Neural cell (in vitro differentiated cells): Measurements from ENCODE around the gene WFIKKN1. TPM values are rescaled to one million over a fixed set of nuclear protein-coding genes. Genes with fewer than 3 reads are reported as not detected.

Experiments used
- H2AFZ ChIP-seq: fragments of 200-600, 300-800 bp; sonication (generic), shearing (Covaris generic); 2 replicates; pipeline ENCODE4 v1.6.0; 2014; ENCODE audit warnings: low read depth, mild to moderate bottlenecking, antibody characterized with exemption, low read length, moderate library complexity
- H3F3A ChIP-seq: fragments of 200-600 bp; shearing (Covaris generic); 2 replicates; pipeline ENCODE4 v1.6.1; 2016; ENCODE audit warnings: mild to moderate bottlenecking, moderate library complexity, mixed read lengths, antibody characterized with exemption, low read length; ENCODE audit not compliant: insufficient read depth, poor library complexity, severe bottlenecking
- H3K27ac ChIP-seq: fragments of 200-600, 300-800 bp; sonication (generic), shearing (Covaris generic); 2 replicates; pipeline ENCODE4 v1.5.1; 2014; ENCODE audit warnings: mild to moderate bottlenecking, low read length, moderate library complexity
- H3K27me3 ChIP-seq: fragments of 300-800, 200-600 bp; sonication (generic), shearing (Covaris generic); 2 replicates; pipeline ENCODE4 v1.6.0; 2014; ENCODE audit warnings: mild to moderate bottlenecking, low read depth, low read length, moderate library complexity; ENCODE audit not compliant: insufficient read depth
- H3K36me3 ChIP-seq: fragments of 300-800, 200-600 bp; sonication (generic), shearing (Covaris generic); 2 replicates; pipeline ENCODE4 v1.5.1; 2014; ENCODE audit warnings: mild to moderate bottlenecking, antibody characterized with exemption, low read length, moderate library complexity; ENCODE audit not compliant: insufficient read depth
- H3K4me2 ChIP-seq: fragments of 300-800, 200-600 bp; sonication (generic), shearing (Covaris generic); 2 replicates; pipeline ENCODE4 v1.6.0; 2014; ENCODE audit warnings: mild to moderate bottlenecking, low read length
- H3K4me3 ChIP-seq: fragments of 300-800, 200-600 bp; sonication (generic), shearing (Covaris generic); 2 replicates; pipeline ENCODE4 v1.5.1; 2014; ENCODE audit warnings: mild to moderate bottlenecking, low read length, moderate library complexity
- H3K79me2 ChIP-seq: fragments of 200-600 bp; shearing (Covaris generic); replicated peaks from 2 replicates; pipeline ENCODE4 v1.6.0; 2014; ENCODE audit warnings: mild to moderate bottlenecking, low read length, moderate library complexity; ENCODE audit not compliant: insufficient read depth
- H3K9ac ChIP-seq: fragments of 300-800, 200-600 bp; sonication (generic), shearing (Covaris generic); 2 replicates; pipeline ENCODE4 v1.6.1; 2016; ENCODE audit warnings: mild to moderate bottlenecking, low read length, mixed read lengths
- H3K9me2 ChIP-seq: fragments of 200-600 bp; shearing (Covaris generic); 2 replicates; pipeline ENCODE4 v1.6.1; 2016; ENCODE audit warnings: mild to moderate bottlenecking, low read length, mixed read lengths; ENCODE audit not compliant: insufficient read depth
- H3K9me3 ChIP-seq: fragments of 200-600, 300-800 bp; sonication (generic), shearing (Covaris generic); 2 replicates; pipeline ENCODE4 v1.6.1; 2016; ENCODE audit warnings: mild to moderate bottlenecking, mixed run types, low read length, moderate library complexity, mixed read lengths
- H4K20me1 ChIP-seq: fragments of 200-600 bp; shearing (Covaris generic); 2 replicates; pipeline ENCODE4 v1.6.1; 2016; ENCODE audit warnings: mild to moderate bottlenecking, mixed run types; ENCODE audit not compliant: insufficient read depth
- EP300 ChIP-seq: fragments of 450-650 bp; conservative IDR thresholded peaks from 2 replicates; pipeline ENCODE4 v1.6.1; 2014; ENCODE audit warnings: antibody characterized with exemption, mild to moderate bottlenecking, moderate library complexity; ENCODE audit not compliant: poor library complexity, severe bottlenecking
- EZH2 ChIP-seq: fragments of 200-600, 300-800 bp; shearing (Covaris generic), sonication (generic); IDR thresholded peaks from 2 replicates; pipeline ENCODE4 v1.6.1; 2014; ENCODE audit warnings: antibody characterized with exemption, low read length, borderline replicate concordance, mild to moderate bottlenecking; ENCODE audit not compliant: insufficient read depth, poor library complexity, severe bottlenecking
- MXI1 ChIP-seq: fragments of 450-650 bp; conservative IDR thresholded peaks from 2 replicates; pipeline ENCODE4 v1.6.1; 2014; ENCODE audit warnings: antibody characterized with exemption, mild to moderate bottlenecking; ENCODE audit not compliant: poor library complexity, severe bottlenecking
- POLR2AphosphoS5 ChIP-seq: IDR thresholded peaks from 2 replicates; pipeline ENCODE4 v1.6.1; 2012
- RAD21 ChIP-seq: fragments of 450-650 bp; conservative IDR thresholded peaks from 2 replicates; pipeline ENCODE4 v1.6.1; 2014; ENCODE audit warnings: antibody characterized with exemption, mild to moderate bottlenecking, moderate library complexity
- SMC3 ChIP-seq: fragments of 450-650 bp; conservative IDR thresholded peaks from 2 replicates; pipeline ENCODE4 v1.6.1; 2014; ENCODE audit warnings: antibody characterized with exemption, mild to moderate bottlenecking, moderate library complexity; ENCODE audit not compliant: poor library complexity
- TAF1 ChIP-seq: IDR thresholded peaks from 2 replicates; pipeline ENCODE4 v1.6.1; 2012; ENCODE audit warnings: low read depth
- polyA plus RNA-seq: library from polyadenylated mRNA; depleted of rRNA; stranded (reverse); fragments of >200 nt; gene quantifications from 2 replicates; pipeline ENCODE4 v1.2.3, GENCODE V29; 2014
- TF ChIP-seq, protein P1 (sequence below): fragments of 450-650 bp; IDR thresholded peaks from 2 replicates; pipeline ENCODE4 v1.5.1; 2014; ENCODE audit warnings: antibody characterized with exemption, mild to moderate bottlenecking, moderate library complexity; ENCODE audit not compliant: poor library complexity, severe bottlenecking
- TF ChIP-seq, protein P2 (sequence below): IDR thresholded peaks from 2 replicates; pipeline ENCODE4 v1.6.1; 2012; ENCODE audit warnings: borderline replicate concordance

WFIKKN1 gene
- polyA plus RNA-seq, 1 donor from 2014 or later, result 0.43 TPM

DNA sequence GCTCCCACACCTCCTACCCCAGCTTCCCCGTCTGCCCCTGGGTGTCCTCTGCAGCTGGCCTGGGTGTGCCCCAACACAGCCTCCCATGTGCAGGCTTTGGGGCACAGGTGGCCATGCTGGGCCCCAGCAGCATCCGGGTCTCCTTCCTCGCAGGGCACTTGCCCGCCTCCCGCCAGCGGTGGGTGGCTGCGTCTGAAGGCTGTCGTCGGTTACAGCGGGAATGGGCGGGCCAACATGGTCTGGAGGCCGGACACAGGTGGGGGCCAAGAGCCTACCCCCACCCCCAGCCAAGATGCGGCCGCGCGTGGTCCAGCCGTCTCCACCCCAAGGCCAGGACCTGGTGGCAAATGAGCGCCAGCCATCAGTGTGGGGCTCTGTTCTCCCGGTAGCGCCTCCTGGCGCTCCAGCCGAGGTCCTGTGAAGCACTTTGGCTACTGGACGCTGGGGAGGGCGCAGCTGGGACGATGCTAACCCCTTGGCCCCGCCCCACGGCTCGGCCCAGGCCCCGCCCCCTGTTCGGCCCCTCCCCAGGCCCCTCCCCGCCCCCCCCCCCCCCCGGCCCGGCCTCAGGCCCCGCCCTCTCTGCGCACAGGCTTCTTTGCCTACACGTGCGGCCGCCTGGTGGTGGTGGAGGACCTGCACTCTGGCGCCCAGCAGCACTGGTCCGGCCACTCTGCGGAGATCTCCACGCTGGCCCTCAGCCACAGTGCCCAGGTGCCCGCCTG is 29.8 kb downstream of the WFIKKN1 start:
- no peak overlapping the region for H3K27ac ChIP-seq
- H3K9me3 ChIP-seq, result no peaks in the 10 kb centered on the region
- H3K9ac ChIP-seq, result no peak overlapping the region
- H3K27me3 ChIP-seq, result no peaks in the 10 kb centered on the region
- H3K9me2 ChIP-seq, result no peaks in the 10 kb centered on the region
- H3K4me2 ChIP-seq, result no peak overlapping the region
- TF ChIP-seq, protein P1, sequence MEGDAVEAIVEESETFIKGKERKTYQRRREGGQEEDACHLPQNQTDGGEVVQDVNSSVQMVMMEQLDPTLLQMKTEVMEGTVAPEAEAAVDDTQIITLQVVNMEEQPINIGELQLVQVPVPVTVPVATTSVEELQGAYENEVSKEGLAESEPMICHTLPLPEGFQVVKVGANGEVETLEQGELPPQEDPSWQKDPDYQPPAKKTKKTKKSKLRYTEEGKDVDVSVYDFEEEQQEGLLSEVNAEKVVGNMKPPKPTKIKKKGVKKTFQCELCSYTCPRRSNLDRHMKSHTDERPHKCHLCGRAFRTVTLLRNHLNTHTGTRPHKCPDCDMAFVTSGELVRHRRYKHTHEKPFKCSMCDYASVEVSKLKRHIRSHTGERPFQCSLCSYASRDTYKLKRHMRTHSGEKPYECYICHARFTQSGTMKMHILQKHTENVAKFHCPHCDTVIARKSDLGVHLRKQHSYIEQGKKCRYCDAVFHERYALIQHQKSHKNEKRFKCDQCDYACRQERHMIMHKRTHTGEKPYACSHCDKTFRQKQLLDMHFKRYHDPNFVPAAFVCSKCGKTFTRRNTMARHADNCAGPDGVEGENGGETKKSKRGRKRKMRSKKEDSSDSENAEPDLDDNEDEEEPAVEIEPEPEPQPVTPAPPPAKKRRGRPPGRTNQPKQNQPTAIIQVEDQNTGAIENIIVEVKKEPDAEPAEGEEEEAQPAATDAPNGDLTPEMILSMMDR, result peak; percentile 28
- TF ChIP-seq POLR2AphosphoS5, result no peak
- H3K4me3 ChIP-seq, result no peak overlapping the region
- H2AFZ ChIP-seq, result no peak overlapping the region
- H3K79me2 ChIP-seq, result no peaks in the 10 kb centered on the region
- H4K20me1 ChIP-seq, result no peaks in the 10 kb centered on the region
- no peaks in the 10 kb centered on the region for H3K36me3 ChIP-seq
- no peaks in the 10 kb centered on the region for H3F3A ChIP-seq

DNA sequence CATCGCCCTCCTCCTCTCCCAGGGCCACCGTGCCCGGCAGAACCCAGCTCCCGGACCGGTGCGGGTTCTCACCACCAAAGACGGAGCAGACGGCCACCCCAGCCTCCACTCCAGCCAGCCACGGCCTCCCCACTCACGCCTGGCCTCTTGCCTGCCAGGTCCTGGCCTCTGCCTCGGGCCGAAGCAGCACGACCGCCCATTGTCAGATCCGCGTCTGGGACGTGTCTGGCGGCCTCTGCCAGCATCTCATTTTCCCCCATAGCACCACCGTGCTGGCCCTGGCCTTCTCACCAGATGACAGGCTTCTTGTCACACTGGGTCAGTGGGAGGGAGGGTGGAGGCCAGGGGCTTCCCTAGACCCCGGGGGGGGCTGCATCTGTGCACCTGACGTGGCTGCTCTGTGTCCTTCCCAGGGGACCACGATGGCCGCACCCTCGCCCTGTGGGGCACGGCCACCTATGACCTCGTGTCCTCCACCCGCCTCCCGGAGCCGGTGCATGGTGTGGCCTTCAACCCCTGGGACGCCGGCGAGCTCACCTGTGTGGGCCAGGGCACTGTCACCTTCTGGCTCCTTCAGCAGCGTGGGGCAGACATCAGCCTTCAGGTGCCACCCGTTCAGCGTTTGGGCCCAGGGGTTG is 30.5 kb downstream of the WFIKKN1 start:
- H4K20me1 ChIP-seq, result no peaks in the 10 kb centered on the region
- H3K36me3 ChIP-seq, result no peaks in the 10 kb centered on the region
- H3F3A ChIP-seq, result no peaks in the 10 kb centered on the region
- no peaks in the 10 kb centered on the region for H3K79me2 ChIP-seq
- no peak overlapping the region for H3K9ac ChIP-seq
- TF ChIP-seq MXI1 (no peak), SMC3 (no peak), RAD21 (no peak), POLR2AphosphoS5 (no peak), TAF1 (no peak), EZH2 (no peak), EP300 (no peak)
- TF ChIP-seq, protein P1, result no peak
- TF ChIP-seq, protein P2, sequence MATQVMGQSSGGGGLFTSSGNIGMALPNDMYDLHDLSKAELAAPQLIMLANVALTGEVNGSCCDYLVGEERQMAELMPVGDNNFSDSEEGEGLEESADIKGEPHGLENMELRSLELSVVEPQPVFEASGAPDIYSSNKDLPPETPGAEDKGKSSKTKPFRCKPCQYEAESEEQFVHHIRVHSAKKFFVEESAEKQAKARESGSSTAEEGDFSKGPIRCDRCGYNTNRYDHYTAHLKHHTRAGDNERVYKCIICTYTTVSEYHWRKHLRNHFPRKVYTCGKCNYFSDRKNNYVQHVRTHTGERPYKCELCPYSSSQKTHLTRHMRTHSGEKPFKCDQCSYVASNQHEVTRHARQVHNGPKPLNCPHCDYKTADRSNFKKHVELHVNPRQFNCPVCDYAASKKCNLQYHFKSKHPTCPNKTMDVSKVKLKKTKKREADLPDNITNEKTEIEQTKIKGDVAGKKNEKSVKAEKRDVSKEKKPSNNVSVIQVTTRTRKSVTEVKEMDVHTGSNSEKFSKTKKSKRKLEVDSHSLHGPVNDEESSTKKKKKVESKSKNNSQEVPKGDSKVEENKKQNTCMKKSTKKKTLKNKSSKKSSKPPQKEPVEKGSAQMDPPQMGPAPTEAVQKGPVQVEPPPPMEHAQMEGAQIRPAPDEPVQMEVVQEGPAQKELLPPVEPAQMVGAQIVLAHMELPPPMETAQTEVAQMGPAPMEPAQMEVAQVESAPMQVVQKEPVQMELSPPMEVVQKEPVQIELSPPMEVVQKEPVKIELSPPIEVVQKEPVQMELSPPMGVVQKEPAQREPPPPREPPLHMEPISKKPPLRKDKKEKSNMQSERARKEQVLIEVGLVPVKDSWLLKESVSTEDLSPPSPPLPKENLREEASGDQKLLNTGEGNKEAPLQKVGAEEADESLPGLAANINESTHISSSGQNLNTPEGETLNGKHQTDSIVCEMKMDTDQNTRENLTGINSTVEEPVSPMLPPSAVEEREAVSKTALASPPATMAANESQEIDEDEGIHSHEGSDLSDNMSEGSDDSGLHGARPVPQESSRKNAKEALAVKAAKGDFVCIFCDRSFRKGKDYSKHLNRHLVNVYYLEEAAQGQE, result no peak
- no peak overlapping the region for H3K4me3 ChIP-seq
- H3K9me3 ChIP-seq, result no peaks in the 10 kb centered on the region
- no peaks in the 10 kb centered on the region for H3K9me2 ChIP-seq
- H3K27ac ChIP-seq, result no peak overlapping the region
- H3K4me2 ChIP-seq, result no peak overlapping the region
- H3K27me3 ChIP-seq, result no peaks in the 10 kb centered on the region
- H2AFZ ChIP-seq, result no peak overlapping the region
